Testis (tissue), 2 donors: ENCODE measurements around the gene PDLIM5.

Source experiments
- POLR2A ChIP-seq: fragments of 450-650 bp; IDR thresholded peaks from one replicate; pipeline ENCODE4 v1.6.1; 2017; ENCODE audit warnings: antibody characterized with exemption, mild to moderate bottlenecking, moderate library complexity
- TF ChIP-seq, protein P1 (sequence below), 3 experiments: fragments of 450-650 bp in 2 of 3; fragments of 200-600 bp in 1 of 3; sonication (generic) in 1 of 3; IDR thresholded peaks; one replicate each; pipeline ENCODE4 v1.5.1; 2016 to 2019; ENCODE audit warnings: antibody characterized with exemption in 3 of 3, mild to moderate bottlenecking in 2 of 3, moderate library complexity in 1 of 3

DNA sequence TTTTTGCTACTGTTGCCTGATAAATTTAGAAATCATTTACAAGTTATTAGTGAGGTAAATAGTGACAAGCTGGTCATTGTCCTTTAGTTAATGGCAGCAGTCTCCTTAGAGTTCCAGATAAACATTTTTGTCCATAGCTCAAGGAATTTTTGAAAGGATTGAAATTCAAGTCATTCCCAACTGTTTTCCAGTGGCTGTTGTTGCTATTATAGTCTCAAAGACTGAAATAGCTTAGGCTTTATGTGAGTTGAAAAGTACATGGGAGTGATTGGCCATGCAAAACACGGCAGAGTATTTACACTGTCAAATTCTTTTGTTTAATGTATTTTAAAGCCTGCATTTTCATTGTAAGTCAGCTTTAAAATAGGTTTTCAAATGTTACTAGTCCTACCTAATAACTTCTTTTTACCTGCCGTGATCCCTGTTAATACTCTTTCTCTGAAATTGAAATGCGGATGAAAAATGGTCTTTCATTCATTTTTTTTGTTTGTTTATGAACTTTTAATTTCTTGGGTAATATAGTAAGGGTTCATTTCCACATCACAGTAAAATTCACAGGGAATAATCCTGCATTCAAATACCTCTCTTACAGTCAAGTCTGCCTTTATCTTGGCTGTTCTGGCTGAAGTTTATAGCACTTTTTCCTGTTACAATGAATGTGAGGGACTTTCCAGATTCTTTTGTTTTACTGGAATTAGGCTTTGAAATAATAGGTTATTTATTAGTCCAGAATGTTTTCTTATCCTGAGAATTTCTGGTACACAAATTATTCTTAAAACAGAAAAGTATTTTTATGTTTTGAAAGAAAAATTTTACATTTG, 85.1 kb downstream of the PDLIM5 start:
- TF ChIP-seq, protein P1, sequence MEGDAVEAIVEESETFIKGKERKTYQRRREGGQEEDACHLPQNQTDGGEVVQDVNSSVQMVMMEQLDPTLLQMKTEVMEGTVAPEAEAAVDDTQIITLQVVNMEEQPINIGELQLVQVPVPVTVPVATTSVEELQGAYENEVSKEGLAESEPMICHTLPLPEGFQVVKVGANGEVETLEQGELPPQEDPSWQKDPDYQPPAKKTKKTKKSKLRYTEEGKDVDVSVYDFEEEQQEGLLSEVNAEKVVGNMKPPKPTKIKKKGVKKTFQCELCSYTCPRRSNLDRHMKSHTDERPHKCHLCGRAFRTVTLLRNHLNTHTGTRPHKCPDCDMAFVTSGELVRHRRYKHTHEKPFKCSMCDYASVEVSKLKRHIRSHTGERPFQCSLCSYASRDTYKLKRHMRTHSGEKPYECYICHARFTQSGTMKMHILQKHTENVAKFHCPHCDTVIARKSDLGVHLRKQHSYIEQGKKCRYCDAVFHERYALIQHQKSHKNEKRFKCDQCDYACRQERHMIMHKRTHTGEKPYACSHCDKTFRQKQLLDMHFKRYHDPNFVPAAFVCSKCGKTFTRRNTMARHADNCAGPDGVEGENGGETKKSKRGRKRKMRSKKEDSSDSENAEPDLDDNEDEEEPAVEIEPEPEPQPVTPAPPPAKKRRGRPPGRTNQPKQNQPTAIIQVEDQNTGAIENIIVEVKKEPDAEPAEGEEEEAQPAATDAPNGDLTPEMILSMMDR (IDR thresholded peaks at IDR 0.05) = no peak
- TF ChIP-seq POLR2A = no peak
